K562 (cell line): ENCODE results near the gene RGS6. TPM values are rescaled to one million over a fixed set of nuclear protein-coding genes. Genes with fewer than 3 reads are reported as not detected.

Experiments
- ATAC-seq: fragments of 200-7000 bp; cut with Tn5 transposase; 3 replicates; pipeline ENCODE4 v1.9.1; 2020; ENCODE audit warnings: moderate library complexity
- BruUV-seq: library from RNA; stranded (reverse); fragments of 400-500 nt; replicated peaks from 2 replicates; lab custom pipeline; 2021; lab: Mats Ljungman, UMichigan
- CTCF ChIA-PET: fragments of 300-600 bp; formaldehyde crosslinking; extraction: SDS; loops from one replicate; lab custom pipeline; 2021; ENCODE audit warnings: low intra/inter-chr PET ratio; lab: Yijun Ruan, JAX
- POLR2A ChIA-PET: fragments of 300-600, 350-650 bp; sonication (Branson Sonifier 250); formaldehyde crosslinking; extraction: SDS; loops from one replicate; lab custom pipeline; 2021; ENCODE audit warnings: antibody characterized with exemption, inconsistent platforms; lab: Yijun Ruan, JAX
- DNase-seq, 4 experiments: peaks; one replicate each; pipeline versions ENCODE4 v3.0.0 to v3.0.0-alpha.2; 2011 to 2018; ENCODE audit warnings: low spot score in 3 of 4, mixed read lengths in 3 of 4; ENCODE audit errors: extremely low read depth in 1 of 4
- FAIRE-seq: peaks from 2 replicates; lab custom pipeline; 2011; peaks lifted over from hg19 to GRCh38; lab: Jason Lieb, UNC
- H2AFZ ChIP-seq: 2 replicates; pipeline ENCODE4 v1.6.0; 2011; ENCODE audit warnings: low read depth, low read length, control low read depth, inconsistent platforms
- H3K27ac ChIP-seq: fragments of 200-600 bp; 3 replicates; pipeline ENCODE4 v1.8.0; 2011; ENCODE audit warnings: low read depth, mild to moderate bottlenecking, control low read depth, inconsistent platforms, low read length, moderate library complexity, mixed read lengths; ENCODE audit errors: extremely low read depth
- H3K27me3 ChIP-seq, 2 experiments: fragments of 300-600 bp in 1 of 2; 2 replicates in 1 of 2; 3 replicates in 1 of 2; pipeline versions ENCODE4 v1.6.0 to v1.8.0; 2011; ENCODE audit warnings: inconsistent platforms in 2 of 2, low read length in 2 of 2, mild to moderate bottlenecking in 1 of 2, mixed read lengths in 1 of 2, moderate library complexity in 1 of 2; ENCODE audit not compliant: control insufficient read depth in 2 of 2, insufficient read depth in 2 of 2
- H3K36me3 ChIP-seq: fragments of 300-600 bp; 3 replicates; pipeline ENCODE4 v1.8.0; 2011; ENCODE audit warnings: mild to moderate bottlenecking, low read length, inconsistent platforms; ENCODE audit not compliant: control insufficient read depth, insufficient read depth
- H3K4me1 ChIP-seq, 2 experiments: fragments of 200-600 bp in 1 of 2; replicated peaks in 1 of 2; 2 replicates in 1 of 2; 3 replicates in 1 of 2; pipeline versions ENCODE4 v1.5.1 to v1.8.0; 2011; ENCODE audit warnings: inconsistent platforms in 2 of 2, low read length in 2 of 2, mild to moderate bottlenecking in 1 of 2, mixed read lengths in 1 of 2, moderate library complexity in 1 of 2; ENCODE audit not compliant: control insufficient read depth in 2 of 2, insufficient read depth in 2 of 2
- H3K4me2 ChIP-seq: 2 replicates; pipeline ENCODE4 v1.6.1; 2011; ENCODE audit warnings: low read length, control low read depth, inconsistent platforms, mixed read lengths; ENCODE audit not compliant: insufficient read depth
- H3K4me3 ChIP-seq: fragments of 200-600 bp; sonication (generic), shearing (Covaris generic); 2 replicates; pipeline ENCODE4 v1.5.1; 2016; ENCODE audit warnings: control low read depth, inconsistent platforms
- H3K79me2 ChIP-seq: fragments of 200-600 bp; 3 replicates; pipeline ENCODE4 v1.8.0; 2011; ENCODE audit warnings: low read length, inconsistent platforms; ENCODE audit not compliant: control insufficient read depth, insufficient read depth
- H3K9ac ChIP-seq, 2 experiments: 2 replicates each; pipeline versions ENCODE4 v1.6.0 to v1.6.1; 2011; ENCODE audit warnings: low read depth in 2 of 2, low read length in 2 of 2, control low read depth in 1 of 2, inconsistent platforms in 1 of 2, mild to moderate bottlenecking in 1 of 2, mixed read lengths in 1 of 2; ENCODE audit not compliant: insufficient read depth in 1 of 2
- H3K9me1 ChIP-seq: one replicate; pipeline ENCODE4 v1.6.0; 2011; ENCODE audit warnings: inconsistent platforms, mild to moderate bottlenecking, low read length, moderate library complexity; ENCODE audit not compliant: control insufficient read depth, insufficient read depth
- H3K9me3 ChIP-seq: replicated peaks from 2 replicates; pipeline ENCODE4 v1.5.1; 2011; ENCODE audit warnings: low read depth, low read length, inconsistent platforms; ENCODE audit not compliant: control insufficient read depth, insufficient read depth
- H4K20me1 ChIP-seq: replicated peaks from 2 replicates; pipeline ENCODE4 v1.6.1; 2011; ENCODE audit warnings: low read length, inconsistent platforms, mixed read lengths; ENCODE audit not compliant: control insufficient read depth, insufficient read depth
- BCL6 ChIP-seq: fragments of 250-450 bp; sonication (Bioruptor Pico); IDR thresholded peaks from 2 replicates; pipeline ENCODE4 v1.4.0; 2020
- BRD4 ChIP-seq: fragments of 200-600 bp; sonication (generic); IDR thresholded peaks from 2 replicates; pipeline ENCODE4 v1.6.1; 2017; ENCODE audit warnings: inconsistent platforms
- NBN ChIP-seq: fragments of 450-650 bp; IDR thresholded peaks from 2 replicates; pipeline ENCODE4 v1.6.1; 2016; ENCODE audit warnings: low read depth, mild to moderate bottlenecking
- PHF20 ChIP-seq: fragments of 450-650 bp; IDR thresholded peaks from 2 replicates; pipeline ENCODE4 v1.6.1; 2018; ENCODE audit not compliant: partially characterized antibody
- POLR3A ChIP-seq: IDR thresholded peaks from 2 replicates; pipeline ENCODE4 v1.6.1; 2011; ENCODE audit warnings: borderline replicate concordance, mild to moderate bottlenecking, moderate library complexity; ENCODE audit not compliant: insufficient read length, insufficient read depth; ENCODE audit errors: extremely low read depth
- SMAD4 ChIP-seq: fragments of 250-450 bp; sonication (Bioruptor Pico); conservative IDR thresholded peaks from 2 replicates; pipeline ENCODE4 v1.8.0; 2021; ENCODE audit warnings: inconsistent platforms, mild to moderate bottlenecking, moderate library complexity
- WGBS: fragments of 100-300 bp; shearing (Covaris generic); methylation state at CpG from one replicate; pipeline ENCODE4 v1.1.6; 2016; ENCODE audit warnings: low coverage, mixed read lengths; ENCODE audit not compliant: insufficient coverage; ENCODE audit errors: missing lambda C conversion rate; 5-methylcytosine and 5-hydroxymethylcytosine counted together
- in situ Hi-C: fragments of 300-500 bp; cut with MboI; formaldehyde crosslinking; loops from 4 replicates; pipeline ENCODE4 v1.15.0; 2018; ENCODE audit warnings: inconsistent platforms, mixed read lengths
- intact Hi-C: fragments of 100-400 bp; cut with micrococcal nuclease; formaldehyde crosslinking; loops from 2 replicates; pipeline ENCODE4 v1.14.2; 2022
- polyA plus RNA-seq, 8 experiments: library from polyadenylated mRNA; depleted of rRNA in 4 of 8; stranded (reverse) in 5 of 8; unstranded in 3 of 8; fragments of >200 nt; fragmentation: Nextera tagmentation in 2 of 8; fragmentation: Illumina TruSeq in 1 of 8; extraction: Ambion mirVana in 2 of 8; extraction: Trizol in 1 of 8; gene quantifications; 2 replicates each; pipeline versions ENCODE4 v1.2.1 to v1.2.3, GENCODE V29; 2011 to 2014; ENCODE audit warnings: inconsistent platforms in 1 of 8, missing spikeins in 1 of 8
- total RNA-seq, 7 experiments: library from RNA; depleted of rRNA in 6 of 7; stranded (reverse); fragments of >200 nt in 6 of 7; fragmentation: Illumina TruSeq in 2 of 7; extraction: Trizol in 2 of 7; gene quantifications; 2 replicates each; pipeline versions ENCODE4 v1.2.1 to v1.2.3, GENCODE V29; 2011 to 2021; ENCODE audit warnings: low replicate concordance in 1 of 7
- TF ChIP-seq, protein P1 (sequence below): IDR thresholded peaks from 3 replicates; pipeline ENCODE4 v1.6.1; 2011; ENCODE audit warnings: borderline replicate concordance, mild to moderate bottlenecking, moderate library complexity; ENCODE audit not compliant: insufficient read length; ENCODE audit errors: extremely low read depth

Gene RGS6
- total and polyA plus RNA-seq, 9 of the 15 experiments (the other 6 are each of a cell fraction or from before 2014, with no cell fraction given) = not detected

GRCh38 chr14:72389200-72389599, 457.0 kb downstream of the RGS6 start:
- H3K27ac ChIP-seq = no peak overlapping the region
- intact Hi-C loops (no loop called here), in situ Hi-C loops (no loop called here)
- no peak for TF ChIP-seq BRD4
- no peak for TF ChIP-seq POLR3A
- TF ChIP-seq BCL6 (CRISPR knock-in tag) = no peak
- no peak for TF ChIP-seq SMAD4 (CRISPR knock-in tag)
- no peak for TF ChIP-seq NBN
- TF ChIP-seq, protein P1, sequence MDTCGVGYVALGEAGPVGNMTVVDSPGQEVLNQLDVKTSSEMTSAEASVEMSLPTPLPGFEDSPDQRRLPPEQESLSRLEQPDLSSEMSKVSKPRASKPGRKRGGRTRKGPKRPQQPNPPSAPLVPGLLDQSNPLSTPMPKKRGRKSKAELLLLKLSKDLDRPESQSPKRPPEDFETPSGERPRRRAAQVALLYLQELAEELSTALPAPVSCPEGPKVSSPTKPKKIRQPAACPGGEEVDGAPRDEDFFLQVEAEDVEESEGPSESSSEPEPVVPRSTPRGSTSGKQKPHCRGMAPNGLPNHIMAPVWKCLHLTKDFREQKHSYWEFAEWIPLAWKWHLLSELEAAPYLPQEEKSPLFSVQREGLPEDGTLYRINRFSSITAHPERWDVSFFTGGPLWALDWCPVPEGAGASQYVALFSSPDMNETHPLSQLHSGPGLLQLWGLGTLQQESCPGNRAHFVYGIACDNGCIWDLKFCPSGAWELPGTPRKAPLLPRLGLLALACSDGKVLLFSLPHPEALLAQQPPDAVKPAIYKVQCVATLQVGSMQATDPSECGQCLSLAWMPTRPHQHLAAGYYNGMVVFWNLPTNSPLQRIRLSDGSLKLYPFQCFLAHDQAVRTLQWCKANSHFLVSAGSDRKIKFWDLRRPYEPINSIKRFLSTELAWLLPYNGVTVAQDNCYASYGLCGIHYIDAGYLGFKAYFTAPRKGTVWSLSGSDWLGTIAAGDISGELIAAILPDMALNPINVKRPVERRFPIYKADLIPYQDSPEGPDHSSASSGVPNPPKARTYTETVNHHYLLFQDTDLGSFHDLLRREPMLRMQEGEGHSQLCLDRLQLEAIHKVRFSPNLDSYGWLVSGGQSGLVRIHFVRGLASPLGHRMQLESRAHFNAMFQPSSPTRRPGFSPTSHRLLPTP = no peak
- TF ChIP-seq PHF20 = no peak
- no peaks in the 10 kb centered on the region for H3K79me2 ChIP-seq
- ChIA-PET POLR2A (no interaction called here), CTCF (no interaction called here)
- H3K9me1 ChIP-seq = no peaks in the 10 kb centered on the region
- no peak overlapping the region for H3K9ac ChIP-seq
- no peaks in the 10 kb centered on the region for H3K27me3 ChIP-seq
- H3K9me3 ChIP-seq = no peaks in the 10 kb centered on the region
- no peak overlapping the region for H3K4me3 ChIP-seq
- no peak for DNase-seq
- no peak overlapping the region for H3K4me2 ChIP-seq
- H4K20me1 ChIP-seq = no peaks in the 10 kb centered on the region
- no peak for ATAC-seq
- no peak overlapping the region for H2AFZ ChIP-seq
- no peaks in the 10 kb centered on the region for H3K4me1 ChIP-seq
- no peak for FAIRE-seq
- H3K36me3 ChIP-seq = no peaks in the 10 kb centered on the region
- BruUV-seq = no TSS peak
- 0% methylated on average over 7 of the region's 7 CpGs for WGBS
